Endothelial cell of umbilical vein (primary cell): Measurements from ENCODE around the gene YARS1. TPM values are rescaled to one million over a fixed set of nuclear protein-coding genes. Genes with fewer than 3 reads are reported as not detected.

ENCODE experiments used
- BruUV-seq: library from RNA; stranded (reverse); fragments of 400-500 nt; replicated peaks from 2 replicates; lab custom pipeline; 2021; lab: Mats Ljungman, UMichigan
- CTCF ChIA-PET: fragments of 300-600, 350-600 bp; sonication (Branson Sonifier 250); formaldehyde crosslinking; loops from one replicate; lab custom pipeline; 2021; ENCODE audit warnings: antibody characterized with exemption, inconsistent platforms; lab: Charles Lee
- POLR2A ChIA-PET: fragments of 300-600, 350-600 bp; sonication (Branson Sonifier 250); formaldehyde crosslinking; loops from one replicate; lab custom pipeline; 2021; ENCODE audit warnings: antibody characterized with exemption, inconsistent platforms; lab: Charles Lee
- DNase-seq: peaks from one replicate; pipeline ENCODE4 v3.0.0-alpha.2; 2011; ENCODE audit warnings: low read depth, low spot score
- FAIRE-seq: peaks from 2 replicates; lab custom pipeline; 2011; peaks lifted over from hg19 to GRCh38; lab: Jason Lieb, UNC
- H2AFZ ChIP-seq: 2 replicates; pipeline ENCODE4 v1.6.0; 2012; ENCODE audit warnings: low read depth, low read length, control low read depth, inconsistent platforms
- H3K27ac ChIP-seq: 2 replicates; pipeline ENCODE4 v1.5.1; 2011; ENCODE audit warnings: low read depth, mild to moderate bottlenecking, control low read depth, low read length, moderate library complexity; ENCODE audit not compliant: insufficient read depth
- H3K27me3 ChIP-seq, 2 experiments: 2 replicates each; pipeline versions ENCODE4 v1.6.0 to v1.6.1; 2011; ENCODE audit warnings: low read length in 2 of 2, mixed read lengths in 1 of 2; ENCODE audit not compliant: control insufficient read depth in 2 of 2, insufficient read depth in 2 of 2
- H3K36me3 ChIP-seq, 2 experiments: 2 replicates in 1 of 2; 3 replicates in 1 of 2; pipeline ENCODE4 v1.5.1; 2011; ENCODE audit warnings: low read length in 2 of 2, mild to moderate bottlenecking in 1 of 2, moderate library complexity in 1 of 2; ENCODE audit not compliant: control insufficient read depth in 2 of 2, insufficient read depth in 2 of 2; ENCODE audit errors: extremely low read depth in 1 of 2
- H3K4me1 ChIP-seq: 3 replicates; pipeline ENCODE4 v1.5.1; 2011; ENCODE audit warnings: mild to moderate bottlenecking, low read length; ENCODE audit not compliant: control insufficient read depth, insufficient read depth; ENCODE audit errors: extremely low read depth
- H3K4me2 ChIP-seq: 2 replicates; pipeline ENCODE4 v1.6.1; 2011; ENCODE audit warnings: low read length, control low read depth, mixed read lengths; ENCODE audit not compliant: insufficient read depth
- H3K4me3 ChIP-seq, 3 experiments: fragments of 200-600 bp in 1 of 3; sonication (generic), shearing (Covaris generic) in 1 of 3; replicated peaks in 1 of 3; 2 replicates each; pipeline ENCODE4 v1.5.1; 2011 to 2016; ENCODE audit warnings: control low read depth in 3 of 3, low read length in 3 of 3, mild to moderate bottlenecking in 2 of 3, inconsistent platforms in 1 of 3, low read depth in 1 of 3, moderate library complexity in 1 of 3; ENCODE audit not compliant: insufficient read depth in 1 of 3
- H3K79me2 ChIP-seq: 2 replicates; pipeline ENCODE4 v1.6.0; 2012; ENCODE audit warnings: low read length, inconsistent platforms; ENCODE audit not compliant: control insufficient read depth, insufficient read depth
- H3K9ac ChIP-seq: replicated peaks from 2 replicates; pipeline ENCODE3; 2011; ENCODE audit warnings: low read length, control low read depth; ENCODE audit not compliant: insufficient read depth; ENCODE audit errors: extremely low read depth
- H3K9me1 ChIP-seq: replicated peaks from 3 replicates; pipeline ENCODE4 v1.6.0; 2011; ENCODE audit warnings: mild to moderate bottlenecking, low read length; ENCODE audit not compliant: control insufficient read depth, insufficient read depth; ENCODE audit errors: extremely low read depth
- H3K9me3 ChIP-seq: replicated peaks from 2 replicates; pipeline ENCODE4 v1.5.1; 2012; ENCODE audit warnings: low read length, inconsistent platforms; ENCODE audit not compliant: control insufficient read depth, insufficient read depth
- H4K20me1 ChIP-seq: replicated peaks from 2 replicates; pipeline ENCODE3; 2011; ENCODE audit warnings: mild to moderate bottlenecking, low read length; ENCODE audit not compliant: control insufficient read depth, insufficient read depth; ENCODE audit errors: extremely low read depth
- EZH2 ChIP-seq: IDR thresholded peaks from 2 replicates; pipeline ENCODE4 v1.6.1; 2012; ENCODE audit warnings: borderline replicate concordance, low read depth, mild to moderate bottlenecking, moderate library complexity, low read length, inconsistent platforms; ENCODE audit not compliant: severe bottlenecking
- FOS ChIP-seq: IDR thresholded peaks from 2 replicates; pipeline ENCODE4 v1.6.1; 2011; ENCODE audit warnings: mild to moderate bottlenecking, low read length, moderate library complexity, borderline replicate concordance; ENCODE audit not compliant: insufficient read depth
- JUN ChIP-seq: IDR thresholded peaks from 2 replicates; pipeline ENCODE4 v1.6.1; 2011; ENCODE audit warnings: borderline replicate concordance, low read depth; ENCODE audit not compliant: insufficient read length, insufficient read depth
- POLR2A ChIP-seq: IDR thresholded peaks from 2 replicates; pipeline ENCODE4 v1.6.1; 2012; ENCODE audit warnings: low read depth, mild to moderate bottlenecking, control low read depth, low read length
- POLR2AphosphoS5 ChIP-seq: IDR thresholded peaks from 2 replicates; pipeline ENCODE4 v1.6.1; 2012; ENCODE audit warnings: low read depth, mild to moderate bottlenecking, control low read depth, low read length, moderate library complexity; ENCODE audit not compliant: insufficient read depth
- dilution Hi-C: fragments of 300-500 bp; cut with MboI; formaldehyde crosslinking; loops from one replicate; pipeline ENCODE4 v1.15.0; 2019; ENCODE audit warnings: low sequenced_read_pairs; ENCODE audit not compliant: extremely low pct_ligation_motif_present
- intact Hi-C: fragments of 100-400 bp; cut with micrococcal nuclease; formaldehyde crosslinking; loops from one replicate; pipeline ENCODE4 v1.10.0; 2022
- polyA plus RNA-seq, 4 experiments: library from polyadenylated mRNA; depleted of rRNA in 3 of 4; stranded (reverse) in 3 of 4; unstranded in 1 of 4; fragments of >200 nt; gene quantifications; 2 replicates each; pipeline versions ENCODE4 v1.2.1 to v1.2.3, GENCODE V29; 2011 to 2012; ENCODE audit warnings: missing spikeins in 1 of 4
- total RNA-seq: library from RNA; stranded (reverse); gene quantifications from 2 replicates; pipeline ENCODE4 v1.2.3, GENCODE V29; 2021
- TF ChIP-seq, protein P1 (sequence below): IDR thresholded peaks from 2 replicates; pipeline ENCODE4 v1.6.1; 2011; ENCODE audit not compliant: insufficient read depth, insufficient read length
- TF ChIP-seq, protein P2 (sequence below), 2 donors: IDR thresholded peaks; 1 replicate in 1 of 2; 2 replicates in 1 of 2; pipeline ENCODE4 v1.5.1; 2011; ENCODE audit warnings: low read length in 2 of 2, mild to moderate bottlenecking in 2 of 2, moderate library complexity in 2 of 2, control low read depth in 1 of 2, inconsistent platforms in 1 of 2, low read depth in 1 of 2; ENCODE audit not compliant: insufficient read depth in 1 of 2; ENCODE audit errors: extremely low read depth in 1 of 2

Gene YARS1
- total and polyA plus RNA-seq, 2 donors (not counting 3 experiments of a cell fraction or from before 2014, with no cell fraction given) = 38.2 to 144 TPM

- dilution Hi-C loops = no loop called here
- H3K9ac ChIP-seq = no peak overlapping the region
These were observed 63.4 kb downstream of the YARS1 start for GRCh38 chr1:32753532-32754316.

GRCh38 chr1:32749771-32750170 lies 67.4 kb downstream of the YARS1 start:
- Histone ChIP-seq H3K4me2 (no peak overlapping the region), H3K4me3 (no peak overlapping the region), H3K27ac (no peak overlapping the region), H3K9me1 (no peaks in the 10 kb centered on the region), H3K4me1 (peaks cover 2% of the 10 kb centered on the region), H3K36me3 (no peaks in the 10 kb centered on the region), H3K9me3 (no peaks in the 10 kb centered on the region), H3K27me3 (peaks cover 0 to 4% of the 10 kb centered on the region in 2 experiments), H3K79me2 (no peaks in the 10 kb centered on the region), H2AFZ (no peak overlapping the region), H4K20me1 (no peaks in the 10 kb centered on the region), H3K9ac (no peak overlapping the region)
- no peak for FAIRE-seq
- ChIA-PET CTCF (interaction anchor here (0.9 to 3.1 kb wide), 3 partner anchors 12 to 38 kb away, joined by 3 to 11 read pairs (median 4); no protein-coding TSS in a partner anchor), POLR2A (no interaction called here)
- TF ChIP-seq, protein P1, sequence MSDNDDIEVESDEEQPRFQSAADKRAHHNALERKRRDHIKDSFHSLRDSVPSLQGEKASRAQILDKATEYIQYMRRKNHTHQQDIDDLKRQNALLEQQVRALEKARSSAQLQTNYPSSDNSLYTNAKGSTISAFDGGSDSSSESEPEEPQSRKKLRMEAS = no peak
- TF ChIP-seq JUN (no peak), FOS (no peak), POLR2A (no peak), POLR2AphosphoS5 (no peak)
- TF ChIP-seq, protein P2, sequence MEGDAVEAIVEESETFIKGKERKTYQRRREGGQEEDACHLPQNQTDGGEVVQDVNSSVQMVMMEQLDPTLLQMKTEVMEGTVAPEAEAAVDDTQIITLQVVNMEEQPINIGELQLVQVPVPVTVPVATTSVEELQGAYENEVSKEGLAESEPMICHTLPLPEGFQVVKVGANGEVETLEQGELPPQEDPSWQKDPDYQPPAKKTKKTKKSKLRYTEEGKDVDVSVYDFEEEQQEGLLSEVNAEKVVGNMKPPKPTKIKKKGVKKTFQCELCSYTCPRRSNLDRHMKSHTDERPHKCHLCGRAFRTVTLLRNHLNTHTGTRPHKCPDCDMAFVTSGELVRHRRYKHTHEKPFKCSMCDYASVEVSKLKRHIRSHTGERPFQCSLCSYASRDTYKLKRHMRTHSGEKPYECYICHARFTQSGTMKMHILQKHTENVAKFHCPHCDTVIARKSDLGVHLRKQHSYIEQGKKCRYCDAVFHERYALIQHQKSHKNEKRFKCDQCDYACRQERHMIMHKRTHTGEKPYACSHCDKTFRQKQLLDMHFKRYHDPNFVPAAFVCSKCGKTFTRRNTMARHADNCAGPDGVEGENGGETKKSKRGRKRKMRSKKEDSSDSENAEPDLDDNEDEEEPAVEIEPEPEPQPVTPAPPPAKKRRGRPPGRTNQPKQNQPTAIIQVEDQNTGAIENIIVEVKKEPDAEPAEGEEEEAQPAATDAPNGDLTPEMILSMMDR (IDR thresholded peaks at IDR 0.05; ENCODE audit: extremely low read depth in 1 of 2, insufficient read depth in 1 of 2, low read depth in 1 of 2, low read length in 2 of 2) = no peak
- intact Hi-C loops (no loop called here), dilution Hi-C loops (no loop called here)
- no peak for DNase-seq
- no TSS peak for BruUV-seq

More at GRCh38 chr1:32753532-32754316, 63.4 kb downstream of the YARS1 start:
- Histone ChIP-seq H3K79me2 (no peaks in the 10 kb centered on the region), H3K27me3 (peaks cover 0 to 4% of the 10 kb centered on the region in 2 experiments), H2AFZ (peak overlapping the region; percentile 32), H3K9me3 (no peaks in the 10 kb centered on the region), H3K4me3 (peak overlapping the region in 1 of 3 experiments; percentile 40), H3K9me1 (no peaks in the 10 kb centered on the region), H3K4me2 (peak overlapping the region; percentile 36), H3K36me3 (no peaks in the 10 kb centered on the region), H3K4me1 (peaks cover 2% of the 10 kb centered on the region), H4K20me1 (no peaks in the 10 kb centered on the region), H3K27ac (no peak overlapping the region)
- BruUV-seq = no TSS peak
- peak; percentile 24 for TF ChIP-seq EZH2
- TF ChIP-seq POLR2AphosphoS5 = no peak
- DNase-seq = peak; percentile 73
- FAIRE-seq = peak; percentile 71
- ChIA-PET POLR2A (interaction anchor here (0.6 kb wide), 1 partner anchor 41 kb away, joined by 4 read pairs; no protein-coding TSS in a partner anchor), CTCF (interaction anchor here (0.9 to 2.6 kb wide), 4 partner anchors 20 to 233 kb away, joined by 3 to 23 read pairs (median 12); no protein-coding TSS in a partner anchor)
- intact Hi-C loops = loop anchor here (1.0 kb wide), 2 partner anchors 41 to 102 kb away; partner anchors contain the start of gene RBBP4
